Parathyroid adenoma (tissue), 2 donors: ENCODE data around the gene TAPT1.

ENCODE experiments used
- H2AFZ ChIP-seq: fragments of 300-600 bp; sonication (generic); one replicate; pipeline ENCODE4 v1.7.0; 2017; ENCODE audit warnings: antibody characterized with exemption, mild to moderate bottlenecking
- H3K27ac ChIP-seq: fragments of 300-600 bp; sonication (generic); one replicate; pipeline ENCODE4 v1.7.0; 2017
- H3K27me3 ChIP-seq: fragments of 300-600 bp; sonication (generic); one replicate; pipeline ENCODE4 v1.7.0; 2017; ENCODE audit warnings: low read length; ENCODE audit not compliant: control insufficient read depth, insufficient read depth
- H3K36me3 ChIP-seq: fragments of 300-600 bp; sonication (generic); one replicate; pipeline ENCODE4 v1.7.0; 2017; ENCODE audit warnings: low read length; ENCODE audit not compliant: control insufficient read depth, insufficient read depth
- H3K4me1 ChIP-seq: fragments of 300-600 bp; sonication (generic); one replicate; pipeline ENCODE4 v1.7.0; 2017; ENCODE audit warnings: control low read depth
- H3K4me2 ChIP-seq: fragments of 300-600 bp; sonication (generic); one replicate; pipeline ENCODE4 v1.7.0; 2017; ENCODE audit warnings: low read length
- H3K4me3 ChIP-seq: fragments of 300-600 bp; sonication (generic); one replicate; pipeline ENCODE4 v1.7.0; 2017; ENCODE audit warnings: low read depth, low read length
- H3K79me2 ChIP-seq: fragments of 300-600 bp; sonication (generic); one replicate; pipeline ENCODE4 v1.7.0; 2017; ENCODE audit warnings: control low read depth
- H3K9ac ChIP-seq: fragments of 300-600 bp; sonication (generic); one replicate; pipeline ENCODE4 v1.7.0; 2017; ENCODE audit warnings: mild to moderate bottlenecking
- H3K9me3 ChIP-seq: fragments of 300-600 bp; sonication (generic); one replicate; pipeline ENCODE4 v1.7.0; 2017; ENCODE audit warnings: low read length; ENCODE audit not compliant: control insufficient read depth
- CTCF ChIP-seq: fragments of 300-600 bp; sonication (generic); IDR thresholded peaks from one replicate; pipeline ENCODE4 v1.7.0; 2017; ENCODE audit warnings: antibody characterized with exemption, mild to moderate bottlenecking
- donor health status: primary hyperparathyroidism.

The TAPT1 gene

DNA sequence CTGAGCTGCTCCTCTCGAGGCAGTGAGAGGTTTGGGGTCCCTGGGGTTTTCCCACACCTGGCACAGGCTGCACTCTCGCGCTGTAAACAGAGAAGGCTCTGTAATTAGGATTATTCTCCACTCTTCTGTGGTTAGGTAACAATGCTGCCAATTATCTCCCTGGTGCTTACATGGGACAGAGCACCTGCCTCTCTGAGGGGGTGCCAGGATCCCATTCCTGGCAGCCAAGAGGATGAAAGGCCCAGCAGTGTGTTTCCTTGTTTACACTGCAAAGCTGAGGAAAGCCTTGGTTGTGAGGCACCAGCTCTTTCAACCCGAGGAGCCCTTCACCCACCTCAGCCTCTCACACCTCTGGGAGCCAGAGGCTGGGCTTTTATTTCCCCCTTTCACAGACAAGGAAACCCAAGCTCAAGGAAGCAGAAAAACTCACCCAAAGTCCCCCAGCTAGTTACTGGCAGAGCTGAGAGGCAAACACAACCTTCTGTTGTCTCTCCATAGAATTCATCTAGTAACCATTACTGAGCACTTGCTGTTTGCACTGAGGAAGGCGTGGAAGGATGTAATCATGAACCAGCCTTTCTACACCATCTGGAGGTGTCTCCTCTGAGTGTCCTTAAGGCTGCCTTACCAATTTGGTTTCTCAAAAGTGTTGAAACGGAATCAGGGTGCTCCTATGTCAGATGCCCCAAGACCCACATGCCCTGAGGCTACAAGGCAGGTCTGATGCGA is 102.8 kb downstream of the TAPT1 start:
- Histone ChIP-seq H3K36me3 (no peaks in the 10 kb centered on the region), H3K27ac (no peak overlapping the region), H3K9me3 (no peaks in the 10 kb centered on the region), H3K79me2 (no peaks in the 10 kb centered on the region), H3K4me1 (no peaks in the 10 kb centered on the region), H3K4me2 (no peak overlapping the region), H3K27me3 (no peaks in the 10 kb centered on the region), H2AFZ (no peak overlapping the region), H3K4me3 (no peak overlapping the region), H3K9ac (no peak overlapping the region)
- TF ChIP-seq CTCF: no peak

GRCh38 chr4:16122784-16123183 is 103.5 kb downstream of the TAPT1 start:
- Histone ChIP-seq H3K9ac (no peak overlapping the region), H3K27ac (no peak overlapping the region), H3K4me2 (no peak overlapping the region), H2AFZ (no peak overlapping the region), H3K36me3 (no peaks in the 10 kb centered on the region), H3K4me3 (no peak overlapping the region), H3K4me1 (no peaks in the 10 kb centered on the region), H3K27me3 (no peaks in the 10 kb centered on the region), H3K79me2 (no peaks in the 10 kb centered on the region), H3K9me3 (no peaks in the 10 kb centered on the region)
- no peak for TF ChIP-seq CTCF

DNA sequence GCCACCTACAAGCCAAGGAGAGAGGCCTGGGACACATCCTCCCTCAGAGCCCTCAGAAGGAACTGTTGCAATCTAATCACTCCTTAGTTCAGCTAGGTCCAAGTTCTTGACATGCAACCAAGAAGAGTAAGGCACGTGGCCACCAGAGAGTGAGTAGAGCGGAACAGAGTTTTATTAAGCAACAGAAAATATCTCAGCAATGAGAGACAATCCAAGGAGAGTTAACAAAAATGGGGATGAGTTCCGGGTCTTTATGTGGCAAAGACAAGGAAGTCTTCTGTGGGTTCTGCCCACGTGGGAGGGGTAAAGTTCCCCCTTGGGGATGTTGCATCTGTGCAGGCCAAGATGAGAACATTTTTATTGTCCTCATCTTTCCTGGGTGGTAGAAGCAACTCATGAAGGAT is 104.0 kb downstream of the TAPT1 start:
- TF ChIP-seq CTCF: no peak

DNA sequence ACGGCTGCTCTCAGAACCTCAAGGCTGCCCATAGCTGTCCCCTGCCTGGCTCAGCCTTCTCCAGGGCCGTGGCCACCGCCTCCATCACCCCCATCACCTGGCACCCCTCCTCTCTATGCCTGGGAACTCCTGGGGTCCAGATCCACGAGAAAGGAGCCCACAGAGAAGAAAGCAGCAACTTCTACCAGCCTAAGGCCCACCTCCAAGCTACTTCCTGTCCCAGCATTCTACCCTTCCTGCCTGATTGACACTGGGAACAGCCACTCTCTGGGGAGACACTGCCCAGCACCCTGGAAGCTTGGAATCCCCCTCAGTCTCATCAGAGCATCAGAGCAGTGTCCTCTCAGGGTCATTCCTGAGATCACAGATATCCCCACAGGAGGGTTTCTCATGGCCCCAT is 105.6 kb downstream of the TAPT1 start:
- no peak overlapping the region for H3K4me3 ChIP-seq
- no peaks in the 10 kb centered on the region for H3K27me3 ChIP-seq
- no peak overlapping the region for H3K4me2 ChIP-seq
- no peaks in the 10 kb centered on the region for H3K79me2 ChIP-seq
- H3K9me3 ChIP-seq: no peaks in the 10 kb centered on the region
- H3K4me1 ChIP-seq: no peaks in the 10 kb centered on the region
- no peak overlapping the region for H3K27ac ChIP-seq
- no peaks in the 10 kb centered on the region for H3K36me3 ChIP-seq
- no peak overlapping the region for H2AFZ ChIP-seq
- H3K9ac ChIP-seq: no peak overlapping the region
- TF ChIP-seq CTCF: no peak

More for the DNA sequence above, 104.0 kb downstream of the TAPT1 start:
- no peaks in the 10 kb centered on the region for H3K9me3 ChIP-seq
- no peak overlapping the region for H2AFZ ChIP-seq
- no peaks in the 10 kb centered on the region for H3K4me1 ChIP-seq
- no peak overlapping the region for H3K4me2 ChIP-seq
- H3K27me3 ChIP-seq: no peaks in the 10 kb centered on the region
- H3K79me2 ChIP-seq: no peaks in the 10 kb centered on the region
- no peak overlapping the region for H3K27ac ChIP-seq
- no peak overlapping the region for H3K4me3 ChIP-seq
- H3K36me3 ChIP-seq: no peaks in the 10 kb centered on the region
- H3K9ac ChIP-seq: no peak overlapping the region

DNA sequence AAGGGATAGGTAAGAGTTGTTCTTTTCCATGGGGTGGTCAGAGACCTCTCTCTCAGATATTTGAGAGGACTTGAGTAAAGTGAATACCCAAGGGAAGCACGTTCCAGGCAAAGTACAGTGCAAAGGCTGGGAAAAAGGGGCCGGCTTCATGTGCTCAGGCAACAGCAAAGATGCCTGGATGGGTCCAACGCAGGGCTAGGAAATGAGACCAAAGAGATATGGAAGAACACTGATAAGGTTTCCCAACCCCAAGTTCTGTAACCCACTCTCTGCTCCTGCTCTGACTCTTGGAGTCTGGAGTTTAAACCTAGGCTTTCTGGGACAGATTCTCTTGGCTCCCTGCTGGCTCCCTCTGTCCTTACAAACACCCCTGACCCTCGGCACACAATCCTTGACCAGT is 106.3 kb downstream of the TAPT1 start:
- no peak for TF ChIP-seq CTCF
- Histone ChIP-seq H3K4me2 (no peak overlapping the region), H3K9me3 (no peaks in the 10 kb centered on the region), H3K27me3 (no peaks in the 10 kb centered on the region), H3K27ac (no peak overlapping the region), H3K4me3 (no peak overlapping the region), H2AFZ (no peak overlapping the region), H3K36me3 (no peaks in the 10 kb centered on the region), H3K79me2 (no peaks in the 10 kb centered on the region), H3K4me1 (no peaks in the 10 kb centered on the region), H3K9ac (no peak overlapping the region)
